Pancreas (tissue), 10 donors: ENCODE data around the gene PNO1. TPM values are rescaled to one million over a fixed set of nuclear protein-coding genes. Genes with fewer than 3 reads are reported as not detected.
"Not testable (repeated sequence)": the region's sequence is repeated elsewhere in the genome, so short reads cannot be mapped to it uniquely, and the experiment has no call there.

ENCODE experiments used
- ATAC-seq, 4 donors: fragments of 200-7000 bp; cut with Tn5 transposase; one replicate each; pipeline versions ENCODE4 v1.8.0 to v1.9.1; 2020; ENCODE audit warnings: mild to moderate bottlenecking in 4 of 4, moderate library complexity in 4 of 4
- DNase-seq, 6 donors: peaks; one replicate each; pipeline ENCODE4 v3.0.0-alpha.2; 2020
- FAIRE-seq: peaks from 2 replicates; lab custom pipeline; 2012; peaks lifted over from hg19 to GRCh38; lab: Jason Lieb, UNC
- H3K27ac ChIP-seq, 4 donors: fragments of 200-600 bp; sonication (generic); 1 replicate in 3 of 4; 2 replicates in 1 of 4; pipeline versions ENCODE4 v1.5.0 to v1.8.0; 2020
- H3K27me3 ChIP-seq, 4 donors: fragments of 200-600 bp; one replicate each; pipeline ENCODE4 v1.8.0; 2021
- H3K36me3 ChIP-seq, 3 donors: fragments of 200-600 bp; sonication (generic) in 1 of 3; one replicate each; pipeline versions ENCODE4 v1.5.0 to v1.8.0; 2020 to 2021
- H3K4me1 ChIP-seq, 3 donors: fragments of 200-600 bp; one replicate each; pipeline ENCODE4 v1.8.0; 2021
- H3K4me3 ChIP-seq, 4 donors: fragments of 200-600 bp; sonication (generic) in 2 of 4; one replicate each; pipeline versions ENCODE4 v1.5.0 to v1.8.0; 2020 to 2021
- H3K9me3 ChIP-seq, 4 donors: fragments of 200-600 bp; one replicate each; pipeline ENCODE4 v1.8.0; 2021
- CTCF ChIP-seq, 4 donors: fragments of 200-600 bp; sonication (generic) in 3 of 4; IDR thresholded peaks; one replicate each; pipeline versions ENCODE4 v1.5.0 to v1.8.0; 2021; ENCODE audit warnings: antibody characterized with exemption in 4 of 4
- WGBS, 2 donors: extraction: QIAGEN DNeasy Blood & Tissue Kit; methylation state at CpG; one replicate each; pipeline ENCODE4 v1.1.7; 2013; 5-methylcytosine and 5-hydroxymethylcytosine counted together
- intact Hi-C, 3 donors: fragments of 100-400 bp; cut with DNase I; formaldehyde crosslinking; loops; one replicate each; pipeline versions ENCODE4 v1.11.1 to v1.14.2; 2022
- polyA plus RNA-seq, 2 donors: library from polyadenylated mRNA; stranded (reverse); fragments of 200-250 nt; gene quantifications; one replicate each; pipeline ENCODE4 v1.2.3, GENCODE V29; 2013
- total RNA-seq, 6 donors: library from RNA; stranded (reverse); fragmentation: NEBNext Ultra II Directional in 4 of 6; extraction: Animal tissue kit (Norgen Biotek cat#: 25700) in 4 of 6; gene quantifications; one replicate each; pipeline versions ENCODE4 v1.2.1 to v1.2.4, GENCODE V29; 2021 to 2023
- donor health status: healthy with polysubstance abuse.
- donor health status: DM: no; HTN: no; CAD: no; lungs with moderate emphysema.
- donor health status: DM: no; HTN: no; CAD: no.
- donor health status: control.
- donor health status: control.
- donor health status: Bipolar disorder and iron deficiency.
- donor health status: DM: yes; HTN: yes; CAD: no.
- donor health status: DM: no; HTN: no; CAD: no.
- donor health status: DM: no; HTN: no; CAD: no.
- donor health status: DM: yes; HTN: yes; CAD: no.

The PNO1 gene
- total RNA-seq (1 to 10 TPM; 3.6 to 8.2 (median 5.3) TPM), polyA plus RNA-seq (1 to 10 TPM; 3.5 to 6.1 TPM)

GRCh38 chr2:68157402-68158133, at the start of gene PNO1:
PNO1 (plus strand) TSS chr2:68157888; CDS start chr2:68157935, 47 bp downstream.
- intact Hi-C loops, result no loop called here

GRCh38 chr2:68108120-68108519, 49.6 kb upstream of the PNO1 start:
- H3K4me1 ChIP-seq, result no peaks in the 10 kb centered on the region
- intact Hi-C loops, result no loop called here
- ATAC-seq (peak in 1 of 4 donors; percentile 32), FAIRE-seq (no peak), DNase-seq (no peak)
- no peaks in the 10 kb centered on the region for H3K27me3 ChIP-seq
- WGBS, 2 donors, result 91 to 96% methylated on average over 3 of the region's 3 CpGs
- no peaks in the 10 kb centered on the region for H3K9me3 ChIP-seq
- no peaks in the 10 kb centered on the region for H3K36me3 ChIP-seq
- H3K4me3 ChIP-seq, result no peak overlapping the region
- H3K27ac ChIP-seq, result no peak overlapping the region
- TF ChIP-seq CTCF (IDR thresholded peaks at IDR 0.05), result no peak

More at GRCh38 chr2:68157402-68158133, at the start of gene PNO1:
- Histone ChIP-seq H3K4me1 (peaks cover 8 to 22% (median 19%) of the 10 kb centered on the region in 3 donors), H3K9me3 (no peaks in the 10 kb centered on the region), H3K4me3 (peak within 1 kb of the TSS; percentile 77 to 93 (median 82)), H3K36me3 (peaks cover 0 to 10% (median 0%) of the 10 kb centered on the region in 3 donors), H3K27ac (peak within 1 kb of the TSS; percentile 91 to 97 (median 94)), H3K27me3 (no peaks in the 10 kb centered on the region)
- TF ChIP-seq CTCF (IDR thresholded peaks at IDR 0.05), result no peak
- 0% methylated on average over 44 of the region's 44 CpGs for WGBS, 2 donors
- FAIRE-seq (peak; percentile 43), ATAC-seq (peak; percentile 98 to 99 (median 99)), DNase-seq (peak; percentile 95 to 97 (median 96))

- Histone ChIP-seq H3K27ac (no peak overlapping the region), H3K36me3 (no peaks in the 10 kb centered on the region), H3K9me3 (no peaks in the 10 kb centered on the region), H3K27me3 (no peaks in the 10 kb centered on the region), H3K4me1 (no peaks in the 10 kb centered on the region), H3K4me3 (no peak overlapping the region)
- FAIRE-seq (no peak), ATAC-seq (no peak), DNase-seq (no peak)
- WGBS, 2 donors, result 64 to 66% methylated on average over 3 of the region's 3 CpGs
- TF ChIP-seq CTCF (IDR thresholded peaks at IDR 0.05), result no peak
- intact Hi-C loops, result no loop called here
Measured at GRCh38 chr2:68110102-68110501, 47.6 kb upstream of the PNO1 start.

GRCh38 chr2:68115965-68116364, 41.7 kb upstream of the PNO1 start:
- no peak for TF ChIP-seq CTCF (IDR thresholded peaks at IDR 0.05)
- ATAC-seq (no peak), DNase-seq (no peak), FAIRE-seq (no peak)
- H3K4me3 ChIP-seq, result no peak overlapping the region
- no peaks in the 10 kb centered on the region for H3K9me3 ChIP-seq
- no peak overlapping the region for H3K27ac ChIP-seq
- 61 to 80% methylated on average over 3 of the region's 3 CpGs for WGBS, 2 donors
- no peaks in the 10 kb centered on the region for H3K36me3 ChIP-seq
- intact Hi-C loops, result no loop called here
- no peaks in the 10 kb centered on the region for H3K27me3 ChIP-seq
- H3K4me1 ChIP-seq, result no peaks in the 10 kb centered on the region

GRCh38 chr2:68117922-68118321, 39.8 kb upstream of the PNO1 start:
- H3K27me3 ChIP-seq, H3K9me3 ChIP-seq, H3K36me3 ChIP-seq, H3K4me3 ChIP-seq, H3K4me1 ChIP-seq, DNase-seq, FAIRE-seq, ATAC-seq, H3K27ac ChIP-seq, intact Hi-C loops: not testable (repeated sequence)
- 82 to 94% methylated on average over 4 of the region's 4 CpGs for WGBS, 2 donors
